K562 (cell line): ENCODE data around the gene C2CD2L. TPM values are rescaled to one million over a fixed set of nuclear protein-coding genes. Genes with fewer than 3 reads are reported as not detected.

Experiments
- ATAC-seq: fragments of 200-7000 bp; cut with Tn5 transposase; 3 replicates; pipeline ENCODE4 v1.9.1; 2020; ENCODE audit warnings: moderate library complexity
- BruUV-seq: library from RNA; stranded (reverse); fragments of 400-500 nt; replicated peaks from 2 replicates; lab custom pipeline; 2021; lab: Mats Ljungman, UMichigan
- CTCF ChIA-PET: fragments of 300-600 bp; formaldehyde crosslinking; extraction: SDS; loops from one replicate; lab custom pipeline; 2021; ENCODE audit warnings: low intra/inter-chr PET ratio; lab: Yijun Ruan, JAX
- POLR2A ChIA-PET: fragments of 300-600, 350-650 bp; sonication (Branson Sonifier 250); formaldehyde crosslinking; extraction: SDS; loops from one replicate; lab custom pipeline; 2021; ENCODE audit warnings: antibody characterized with exemption, inconsistent platforms; lab: Yijun Ruan, JAX
- DNase-seq, 4 experiments: peaks; one replicate each; pipeline versions ENCODE4 v3.0.0 to v3.0.0-alpha.2; 2011 to 2018; ENCODE audit warnings: low spot score in 3 of 4, mixed read lengths in 3 of 4; ENCODE audit errors: extremely low read depth in 1 of 4
- FAIRE-seq: peaks from 2 replicates; lab custom pipeline; 2011; peaks lifted over from hg19 to GRCh38; lab: Jason Lieb, UNC
- H2AFZ ChIP-seq: 2 replicates; pipeline ENCODE4 v1.6.0; 2011; ENCODE audit warnings: low read depth, low read length, control low read depth, inconsistent platforms
- H3K27ac ChIP-seq: fragments of 200-600 bp; 3 replicates; pipeline ENCODE4 v1.8.0; 2011; ENCODE audit warnings: low read depth, mild to moderate bottlenecking, control low read depth, inconsistent platforms, low read length, moderate library complexity, mixed read lengths; ENCODE audit errors: extremely low read depth
- H3K27me3 ChIP-seq, 2 experiments: fragments of 300-600 bp in 1 of 2; 2 replicates in 1 of 2; 3 replicates in 1 of 2; pipeline versions ENCODE4 v1.6.0 to v1.8.0; 2011; ENCODE audit warnings: inconsistent platforms in 2 of 2, low read length in 2 of 2, mild to moderate bottlenecking in 1 of 2, mixed read lengths in 1 of 2, moderate library complexity in 1 of 2; ENCODE audit not compliant: control insufficient read depth in 2 of 2, insufficient read depth in 2 of 2
- H3K36me3 ChIP-seq: fragments of 300-600 bp; 3 replicates; pipeline ENCODE4 v1.8.0; 2011; ENCODE audit warnings: mild to moderate bottlenecking, low read length, inconsistent platforms; ENCODE audit not compliant: control insufficient read depth, insufficient read depth
- H3K4me1 ChIP-seq, 2 experiments: fragments of 200-600 bp in 1 of 2; replicated peaks in 1 of 2; 2 replicates in 1 of 2; 3 replicates in 1 of 2; pipeline versions ENCODE4 v1.5.1 to v1.8.0; 2011; ENCODE audit warnings: inconsistent platforms in 2 of 2, low read length in 2 of 2, mild to moderate bottlenecking in 1 of 2, mixed read lengths in 1 of 2, moderate library complexity in 1 of 2; ENCODE audit not compliant: control insufficient read depth in 2 of 2, insufficient read depth in 2 of 2
- H3K4me2 ChIP-seq: 2 replicates; pipeline ENCODE4 v1.6.1; 2011; ENCODE audit warnings: low read length, control low read depth, inconsistent platforms, mixed read lengths; ENCODE audit not compliant: insufficient read depth
- H3K4me3 ChIP-seq: fragments of 200-600 bp; sonication (generic), shearing (Covaris generic); 2 replicates; pipeline ENCODE4 v1.5.1; 2016; ENCODE audit warnings: control low read depth, inconsistent platforms
- H3K79me2 ChIP-seq: fragments of 200-600 bp; 3 replicates; pipeline ENCODE4 v1.8.0; 2011; ENCODE audit warnings: low read length, inconsistent platforms; ENCODE audit not compliant: control insufficient read depth, insufficient read depth
- H3K9ac ChIP-seq, 2 experiments: 2 replicates each; pipeline versions ENCODE4 v1.6.0 to v1.6.1; 2011; ENCODE audit warnings: low read depth in 2 of 2, low read length in 2 of 2, control low read depth in 1 of 2, inconsistent platforms in 1 of 2, mild to moderate bottlenecking in 1 of 2, mixed read lengths in 1 of 2; ENCODE audit not compliant: insufficient read depth in 1 of 2
- H3K9me1 ChIP-seq: one replicate; pipeline ENCODE4 v1.6.0; 2011; ENCODE audit warnings: inconsistent platforms, mild to moderate bottlenecking, low read length, moderate library complexity; ENCODE audit not compliant: control insufficient read depth, insufficient read depth
- H3K9me3 ChIP-seq: replicated peaks from 2 replicates; pipeline ENCODE4 v1.5.1; 2011; ENCODE audit warnings: low read depth, low read length, inconsistent platforms; ENCODE audit not compliant: control insufficient read depth, insufficient read depth
- H4K20me1 ChIP-seq: replicated peaks from 2 replicates; pipeline ENCODE4 v1.6.1; 2011; ENCODE audit warnings: low read length, inconsistent platforms, mixed read lengths; ENCODE audit not compliant: control insufficient read depth, insufficient read depth
- BMI1 ChIP-seq: fragments of 150-350 bp; IDR thresholded peaks from 2 replicates; pipeline ENCODE4 v1.6.1; 2014; ENCODE audit warnings: low read length
- HNRNPUL1 ChIP-seq: fragments of 200-400 bp; formaldehyde crosslinking; IDR thresholded peaks from 2 replicates; pipeline ENCODE4 v1.6.1; 2017; ENCODE audit warnings: low read length
- NFIC ChIP-seq: fragments of 450-650 bp; IDR thresholded peaks from 2 replicates; pipeline ENCODE4 v1.6.1; 2017; ENCODE audit warnings: mild to moderate bottlenecking, inconsistent platforms
- REST ChIP-seq, 2 experiments: fragments of 450-650 bp; formaldehyde crosslinking in 1 of 2; IDR thresholded peaks; 2 replicates each; pipeline versions ENCODE4 v1.4.0 to v1.6.1; 2014 to 2020; ENCODE audit warnings: mild to moderate bottlenecking in 2 of 2, borderline replicate concordance in 1 of 2, low read depth in 1 of 2
- WGBS: fragments of 100-300 bp; shearing (Covaris generic); methylation state at CpG from one replicate; pipeline ENCODE4 v1.1.6; 2016; ENCODE audit warnings: low coverage, mixed read lengths; ENCODE audit not compliant: insufficient coverage; ENCODE audit errors: missing lambda C conversion rate; 5-methylcytosine and 5-hydroxymethylcytosine counted together
- in situ Hi-C: fragments of 300-500 bp; cut with MboI; formaldehyde crosslinking; loops from 4 replicates; pipeline ENCODE4 v1.15.0; 2018; ENCODE audit warnings: inconsistent platforms, mixed read lengths
- intact Hi-C: fragments of 100-400 bp; cut with micrococcal nuclease; formaldehyde crosslinking; loops from 2 replicates; pipeline ENCODE4 v1.14.2; 2022
- polyA plus RNA-seq, 8 experiments: library from polyadenylated mRNA; depleted of rRNA in 4 of 8; stranded (reverse) in 5 of 8; unstranded in 3 of 8; fragments of >200 nt; fragmentation: Nextera tagmentation in 2 of 8; fragmentation: Illumina TruSeq in 1 of 8; extraction: Ambion mirVana in 2 of 8; extraction: Trizol in 1 of 8; gene quantifications; 2 replicates each; pipeline versions ENCODE4 v1.2.1 to v1.2.3, GENCODE V29; 2011 to 2014; ENCODE audit warnings: inconsistent platforms in 1 of 8, missing spikeins in 1 of 8
- total RNA-seq, 7 experiments: library from RNA; depleted of rRNA in 6 of 7; stranded (reverse); fragments of >200 nt in 6 of 7; fragmentation: Illumina TruSeq in 2 of 7; extraction: Trizol in 2 of 7; gene quantifications; 2 replicates each; pipeline versions ENCODE4 v1.2.1 to v1.2.3, GENCODE V29; 2011 to 2021; ENCODE audit warnings: low replicate concordance in 1 of 7

Gene C2CD2L
- total and polyA plus RNA-seq, 9 of the 15 experiments (the other 6 are each of a cell fraction or from before 2014, with no cell fraction given) = 0.66 to 41.2 (median 14.8) TPM

GRCh38 chr11:119157063-119157462 lies 49.9 kb downstream of the C2CD2L start:
- H3K79me2 ChIP-seq = no peaks in the 10 kb centered on the region
- H3K27ac ChIP-seq = no peak overlapping the region
- DNase-seq (no peak), ATAC-seq (no peak), FAIRE-seq (peak; percentile 6)
- H3K9me1 ChIP-seq = no peaks in the 10 kb centered on the region
- H4K20me1 ChIP-seq = no peaks in the 10 kb centered on the region
- H3K36me3 ChIP-seq = no peaks in the 10 kb centered on the region
- ChIA-PET POLR2A (interaction anchor here (0.6 kb wide), 1 partner anchor 75 kb away, joined by 3 read pairs; no protein-coding TSS in a partner anchor), CTCF (no interaction called here)
- intact Hi-C loops (loop anchor here (5.0 kb wide), 1 partner anchor 55 kb away; the partner anchor contains the start of gene DPAGT1), in situ Hi-C loops (no loop called here)
- peaks cover 15 to 20% of the 10 kb centered on the region in 2 experiments; a peak in 4 of 5 replicates for H3K4me1 ChIP-seq
- H3K4me2 ChIP-seq = no peak overlapping the region
- H3K27me3 ChIP-seq = peaks cover 3 to 42% of the 10 kb centered on the region in 2 experiments; a peak in 3 of 5 replicates
- no TSS peak for BruUV-seq
- H3K4me3 ChIP-seq = no peak overlapping the region
- TF ChIP-seq BMI1 = no peak
- peak; percentile 85 for TF ChIP-seq NFIC
- TF ChIP-seq REST (IDR thresholded peaks at IDR 0.05; ENCODE audit: borderline replicate concordance) = peak; percentile 56
- no peak for TF ChIP-seq REST (CRISPR knock-in tag; IDR thresholded peaks at IDR 0.05; ENCODE audit: low read depth)
- no peak for TF ChIP-seq HNRNPUL1
- no peaks in the 10 kb centered on the region for H3K9me3 ChIP-seq
- WGBS = 13% methylated on average over 3 of the region's 3 CpGs
- H2AFZ ChIP-seq = no peak overlapping the region
- 0 out of 4 replicates have a peak overlapping the region, but pooled peaks of 1 of the 2 experiments have one; percentile 24 for H3K9ac ChIP-seq
